ENCODE data around the gene SLC25A47.

Gene SLC25A47

DNA sequence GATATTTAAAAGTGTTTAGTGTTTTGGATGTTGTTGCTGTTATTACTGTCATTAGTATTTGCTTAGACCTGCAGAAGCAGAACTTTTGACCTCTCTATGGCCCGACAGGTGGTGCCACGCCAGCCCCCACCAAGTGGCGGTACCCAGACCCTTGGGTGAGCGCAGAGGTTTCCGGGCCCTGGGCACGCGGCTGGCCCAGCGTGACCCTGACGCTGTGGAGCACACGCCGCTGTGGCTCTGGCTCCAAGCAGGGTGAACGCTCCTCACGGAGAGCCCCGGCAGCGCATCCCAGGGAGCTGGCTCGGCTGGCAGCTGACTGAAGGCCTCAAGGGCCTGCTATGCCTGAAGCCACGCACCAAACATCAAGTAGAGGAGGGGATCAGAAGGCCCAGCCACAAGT, 22.6 kb downstream of the SLC25A47 start:
- H3K36me3 Mint-ChIP-seq (ENCODE audit: low read depth) = peaks cover 54% of the 10 kb centered on the region
- no peak overlapping the region for H3K27ac Mint-ChIP-seq
- TF ChIP-seq, protein P1, sequence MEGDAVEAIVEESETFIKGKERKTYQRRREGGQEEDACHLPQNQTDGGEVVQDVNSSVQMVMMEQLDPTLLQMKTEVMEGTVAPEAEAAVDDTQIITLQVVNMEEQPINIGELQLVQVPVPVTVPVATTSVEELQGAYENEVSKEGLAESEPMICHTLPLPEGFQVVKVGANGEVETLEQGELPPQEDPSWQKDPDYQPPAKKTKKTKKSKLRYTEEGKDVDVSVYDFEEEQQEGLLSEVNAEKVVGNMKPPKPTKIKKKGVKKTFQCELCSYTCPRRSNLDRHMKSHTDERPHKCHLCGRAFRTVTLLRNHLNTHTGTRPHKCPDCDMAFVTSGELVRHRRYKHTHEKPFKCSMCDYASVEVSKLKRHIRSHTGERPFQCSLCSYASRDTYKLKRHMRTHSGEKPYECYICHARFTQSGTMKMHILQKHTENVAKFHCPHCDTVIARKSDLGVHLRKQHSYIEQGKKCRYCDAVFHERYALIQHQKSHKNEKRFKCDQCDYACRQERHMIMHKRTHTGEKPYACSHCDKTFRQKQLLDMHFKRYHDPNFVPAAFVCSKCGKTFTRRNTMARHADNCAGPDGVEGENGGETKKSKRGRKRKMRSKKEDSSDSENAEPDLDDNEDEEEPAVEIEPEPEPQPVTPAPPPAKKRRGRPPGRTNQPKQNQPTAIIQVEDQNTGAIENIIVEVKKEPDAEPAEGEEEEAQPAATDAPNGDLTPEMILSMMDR (IDR thresholded peaks at IDR 0.05) = no peak
- H3K9me3 Mint-ChIP-seq = peaks cover 4% of the 10 kb centered on the region
- H3K4me1 Mint-ChIP-seq = peaks cover 12% of the 10 kb centered on the region
- no peak for DNase-seq
- no peak overlapping the region for H3K4me3 Mint-ChIP-seq
- H3K27me3 Mint-ChIP-seq (ENCODE audit: low read depth, poor library complexity) = peaks cover 3% of the 10 kb centered on the region

DNA sequence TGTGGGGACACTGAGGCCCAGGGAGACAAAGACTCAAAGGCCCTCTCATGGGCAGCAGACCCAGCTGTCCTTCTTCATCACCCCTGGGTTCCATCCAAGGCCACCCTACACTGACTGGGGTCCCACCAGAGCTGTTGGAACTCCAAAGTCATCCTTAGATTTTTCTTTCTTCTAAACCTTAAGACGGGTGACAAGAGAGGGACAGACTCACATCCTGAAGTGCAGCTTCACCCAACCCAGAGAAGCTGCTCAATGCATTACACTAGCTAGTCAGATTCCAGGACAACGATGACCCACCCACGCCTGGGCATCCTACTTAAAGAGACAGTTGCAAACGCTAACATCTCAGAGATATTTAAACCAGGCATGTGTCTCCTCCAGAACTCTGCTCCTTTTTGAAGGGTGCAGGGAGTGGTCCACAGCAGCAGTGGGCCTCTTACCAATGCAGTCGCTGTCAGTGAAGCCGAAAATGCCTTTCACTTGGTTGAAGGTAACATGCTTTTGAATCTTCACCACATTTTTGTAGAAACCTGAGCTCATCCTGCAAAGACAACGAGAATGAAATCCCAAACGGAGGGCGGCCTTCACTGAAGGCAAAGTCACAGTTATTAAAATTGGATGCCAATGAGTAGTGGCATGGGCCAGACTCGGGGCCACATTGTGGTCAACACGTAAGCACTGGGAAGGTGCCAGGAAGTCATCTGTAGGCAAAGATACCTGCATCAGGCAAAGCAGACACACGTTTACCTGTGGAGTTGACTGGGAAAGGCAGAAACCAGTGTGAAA, 23.4 kb downstream of the SLC25A47 start:
- H3K27me3 Mint-ChIP-seq (ENCODE audit: low read depth, poor library complexity) = peaks cover 2% of the 10 kb centered on the region
- H3K27ac Mint-ChIP-seq = no peak overlapping the region
- no peak for DNase-seq
- H3K9me3 Mint-ChIP-seq = peaks cover 4% of the 10 kb centered on the region
- peaks cover 57% of the 10 kb centered on the region for H3K36me3 Mint-ChIP-seq (ENCODE audit: low read depth)
- TF ChIP-seq, protein P1 (IDR thresholded peaks at IDR 0.05) = no peak
- no peak overlapping the region for H3K4me3 Mint-ChIP-seq
- peaks cover 10% of the 10 kb centered on the region for H3K4me1 Mint-ChIP-seq

- no peak for DNase-seq
- Mint-ChIP-seq H3K27ac (no peak overlapping the region), H3K36me3 (ENCODE audit: low read depth) (peaks cover 49% of the 10 kb centered on the region), H3K4me3 (no peak overlapping the region), H3K4me1 (no peaks in the 10 kb centered on the region), H3K9me3 (peaks cover 4% of the 10 kb centered on the region), H3K27me3 (ENCODE audit: low read depth, poor library complexity) (peaks cover 6% of the 10 kb centered on the region)
- TF ChIP-seq, protein P1 (IDR thresholded peaks at IDR 0.05) = no peak
Measured at GRCh38 chr14:100348253-100348729, 25.2 kb downstream of the SLC25A47 start.

GRCh38 chr14:100348784-100349685, 25.9 kb downstream of the SLC25A47 start:
- Mint-ChIP-seq H3K4me1 (no peaks in the 10 kb centered on the region), H3K4me3 (no peak overlapping the region), H3K27me3 (ENCODE audit: low read depth, poor library complexity) (peaks cover 6% of the 10 kb centered on the region), H3K36me3 (ENCODE audit: low read depth) (peaks cover 49% of the 10 kb centered on the region), H3K9me3 (no peaks in the 10 kb centered on the region), H3K27ac (no peak overlapping the region)
- DNase-seq = no peak
- TF ChIP-seq, protein P1 (IDR thresholded peaks at IDR 0.05) = no peak

DNA sequence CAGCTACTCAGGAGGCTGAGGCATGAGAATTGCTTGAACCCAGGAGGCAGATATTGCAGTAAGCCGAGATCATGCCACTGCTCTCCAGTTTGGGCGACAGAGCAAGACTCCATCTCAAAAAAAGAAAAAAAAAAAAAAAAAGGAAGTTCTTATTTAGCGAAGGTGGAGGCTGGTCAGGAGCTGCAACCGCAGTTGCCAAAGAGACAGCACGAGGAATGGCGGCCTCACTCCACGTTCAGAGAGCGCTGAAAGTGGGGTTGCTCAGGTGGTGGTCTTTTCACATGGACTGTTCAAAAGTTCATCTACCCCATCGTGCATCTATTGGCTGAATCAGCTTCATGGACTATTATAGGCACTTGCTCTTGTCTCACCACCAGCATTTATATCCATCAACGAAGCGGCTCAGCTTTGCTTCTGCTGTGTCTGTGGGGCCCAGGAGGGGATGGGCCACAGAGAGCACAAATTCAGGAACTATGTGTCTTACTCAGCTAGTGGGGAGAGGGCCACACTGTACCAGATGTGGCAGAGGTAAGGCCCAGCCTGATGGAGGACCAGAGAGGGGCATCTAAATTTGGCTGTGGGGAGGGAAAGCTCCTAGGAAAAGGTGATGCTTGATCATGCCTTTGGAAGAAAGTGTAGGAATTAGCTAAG, 27.3 kb downstream of the SLC25A47 start:
- no peak for DNase-seq
- Mint-ChIP-seq H3K4me1 (no peaks in the 10 kb centered on the region), H3K9me3 (no peaks in the 10 kb centered on the region), H3K27ac (no peak overlapping the region), H3K4me3 (no peak overlapping the region), H3K27me3 (ENCODE audit: low read depth, poor library complexity) (peaks cover 6% of the 10 kb centered on the region), H3K36me3 (ENCODE audit: low read depth) (peaks cover 53% of the 10 kb centered on the region)
- TF ChIP-seq, protein P1 (IDR thresholded peaks at IDR 0.05) = no peak

All from nephron progenitor cell (in vitro differentiated cells).